GM19043 (cell line): ENCODE measurements around the gene ARFGEF2.
"Not testable (repeated sequence)": the region's sequence is repeated elsewhere in the genome, so short reads cannot be mapped to it uniquely, and the experiment has no call there.

Experiments used
- ATAC-seq: cut with Tn5 transposase; IDR thresholded peaks from one replicate; pipeline ENCODE4 v1.9.1; 2021; ENCODE audit warnings: low read depth; ENCODE audit not compliant: unreplicated experiment

The ARFGEF2 gene

GRCh38 chr20:48984575-48985219 lies 63.2 kb downstream of the ARFGEF2 start:
- no peak for ATAC-seq

- ATAC-seq: no peak
Measured at GRCh38 chr20:48986899-48987298, 65.4 kb downstream of the ARFGEF2 start.

- ATAC-seq: no peak
Measured at GRCh38 chr20:48990467-48990866, 69.0 kb downstream of the ARFGEF2 start.

- no peak for ATAC-seq
Measured at GRCh38 chr20:48995589-48995988, 74.1 kb downstream of the ARFGEF2 start.

- ATAC-seq: no peak
Measured at GRCh38 chr20:48999890-49000870, 78.7 kb downstream of the ARFGEF2 start.

GRCh38 chr20:49001741-49002140 lies 80.2 kb downstream of the ARFGEF2 start:
- no peak for ATAC-seq

GRCh38 chr20:49006446-49006980 lies 85.0 kb downstream of the ARFGEF2 start:
- no peak for ATAC-seq

GRCh38 chr20:49009899-49010631 lies 88.6 kb downstream of the ARFGEF2 start:
- no peak for ATAC-seq

- ATAC-seq: no peak
Measured at GRCh38 chr20:49024220-49024619, 102.7 kb downstream of the ARFGEF2 start.

- ATAC-seq: not testable (repeated sequence)
Measured at GRCh38 chr20:49028177-49028576, 106.7 kb downstream of the ARFGEF2 start.

- ATAC-seq: no peak
Measured at GRCh38 chr20:49028684-49029083, 107.2 kb downstream of the ARFGEF2 start.

GRCh38 chr20:49029203-49029602 lies 107.7 kb downstream of the ARFGEF2 start:
- ATAC-seq: no peak

GRCh38 chr20:49030954-49031619 lies 109.6 kb downstream of the ARFGEF2 start:
- ATAC-seq: no peak

GRCh38 chr20:49032455-49032854 lies 110.9 kb downstream of the ARFGEF2 start:
- ATAC-seq: no peak

- ATAC-seq: no peak
Measured at GRCh38 chr20:49034070-49034732, 112.7 kb downstream of the ARFGEF2 start.

GRCh38 chr20:49037962-49038387 lies 116.5 kb downstream of the ARFGEF2 start:
- ATAC-seq: no peak

GRCh38 chr20:49039854-49040253 lies 118.3 kb downstream of the ARFGEF2 start:
- no peak for ATAC-seq

- no peak for ATAC-seq
Measured at GRCh38 chr20:49043000-49043399, 121.5 kb downstream of the ARFGEF2 start.

GRCh38 chr20:49045440-49046086 lies 124.1 kb downstream of the ARFGEF2 start:
- no peak for ATAC-seq
